HepG2 (cell line): Measurements from ENCODE around the gene BRD3. TPM values are rescaled to one million over a fixed set of nuclear protein-coding genes. Genes with fewer than 3 reads are reported as not detected.

Experiments
- ARNT ChIP-seq: fragments of 450-650 bp; IDR thresholded peaks from 2 replicates; pipeline ENCODE4 v1.6.1; 2017
- DZIP1 ChIP-seq: sonication (generic); formaldehyde crosslinking; IDR thresholded peaks from 2 replicates; pipeline ENCODE4 v1.5.0; 2020; ENCODE audit warnings: mild to moderate bottlenecking, missing genetic modification reagents
- HDAC2 ChIP-seq: sonication (generic); formaldehyde crosslinking; IDR thresholded peaks from 2 replicates; pipeline ENCODE4 v1.4.0; 2020; ENCODE audit warnings: missing genetic modification reagents
- IRX3 ChIP-seq: sonication (generic); formaldehyde crosslinking; IDR thresholded peaks from 2 replicates; pipeline ENCODE4 v1.8.1; 2023; ENCODE audit warnings: mild to moderate bottlenecking, low read depth, missing genetic modification reagents, borderline replicate concordance
- MXI1 ChIP-seq: IDR thresholded peaks from 3 replicates; pipeline ENCODE4 v1.6.1; 2012; ENCODE audit warnings: low read depth, low read length, inconsistent platforms, borderline replicate concordance
- NPAS2 ChIP-seq: sonication (generic); formaldehyde crosslinking; IDR thresholded peaks from 2 replicates; pipeline ENCODE4 v1.8.0; 2022; ENCODE audit warnings: mild to moderate bottlenecking, missing genetic modification reagents, borderline replicate concordance
- SALL1 ChIP-seq: sonication (generic); formaldehyde crosslinking; IDR thresholded peaks from 2 replicates; pipeline ENCODE4 v1.8.0; 2022; ENCODE audit warnings: mild to moderate bottlenecking, missing genetic modification reagents
- SCMH1 ChIP-seq: sonication (generic); formaldehyde crosslinking; IDR thresholded peaks from 2 replicates; pipeline ENCODE4 v1.9.0; 2021; ENCODE audit warnings: missing genetic modification reagents, mild to moderate bottlenecking, borderline replicate concordance
- ZBTB20 ChIP-seq: sonication (generic); formaldehyde crosslinking; IDR thresholded peaks from 2 replicates; pipeline ENCODE4 v1.8.1; 2023; ENCODE audit warnings: missing genetic modification reagents, low read depth, mild to moderate bottlenecking, borderline replicate concordance
- ZNF281 ChIP-seq: sonication (generic); formaldehyde crosslinking; IDR thresholded peaks from 2 replicates; pipeline ENCODE4 v1.4.0; 2020; ENCODE audit warnings: missing genetic modification reagents, borderline replicate concordance
- ZNF547 ChIP-seq: sonication (generic); formaldehyde crosslinking; IDR thresholded peaks from 2 replicates; pipeline ENCODE4 v1.5.1; 2020; ENCODE audit warnings: mild to moderate bottlenecking, missing genetic modification reagents
- polyA plus RNA-seq, 8 experiments: library from polyadenylated mRNA; depleted of rRNA in 3 of 8; stranded (reverse) in 7 of 8; unstranded in 1 of 8; fragments of >200 nt; fragmentation: Illumina TruSeq in 4 of 8; extraction: Trizol in 4 of 8; gene quantifications; 2 replicates each; pipeline versions ENCODE4 v1.2.1 to v1.2.3, GENCODE V29; 2011 to 2016; ENCODE audit warnings: low read depth in 4 of 8, missing spikeins in 1 of 8, mixed read lengths in 1 of 8; ENCODE audit not compliant: insufficient read depth in 1 of 8
- total RNA-seq, 5 experiments: library from RNA; depleted of rRNA; stranded (reverse); fragments of >200 nt; fragmentation: Illumina TruSeq; extraction: Trizol; gene quantifications; 2 replicates each; pipeline ENCODE4 v1.2.3, GENCODE V29; 2016; ENCODE audit warnings: low read depth in 1 of 5
- TF ChIP-seq, protein P1 (sequence below): sonication (generic); formaldehyde crosslinking; IDR thresholded peaks from 2 replicates; pipeline ENCODE4 v1.5.1; 2020; ENCODE audit warnings: mild to moderate bottlenecking, missing genetic modification reagents, borderline replicate concordance
- TF ChIP-seq, protein P2 (sequence below), 2 experiments: fragments of 450-650 bp in 1 of 2; sonication (generic) in 1 of 2; formaldehyde crosslinking; IDR thresholded peaks; 2 replicates each; pipeline versions ENCODE4 v1.5.0 to v1.8.0; 2020 to 2022; ENCODE audit warnings: mild to moderate bottlenecking in 1 of 2, missing genetic modification reagents in 1 of 2
- TF ChIP-seq, protein P3 (sequence below): sonication (generic); formaldehyde crosslinking; IDR thresholded peaks from 2 replicates; pipeline ENCODE4 v1.5.0; 2020; ENCODE audit warnings: missing genetic modification reagents

The BRD3 gene
- total and polyA plus RNA-seq, 2 of the 13 experiments (the other 11 are each of a cell fraction or from before 2014, with no cell fraction given): 5.9 to 12.9 TPM

DNA sequence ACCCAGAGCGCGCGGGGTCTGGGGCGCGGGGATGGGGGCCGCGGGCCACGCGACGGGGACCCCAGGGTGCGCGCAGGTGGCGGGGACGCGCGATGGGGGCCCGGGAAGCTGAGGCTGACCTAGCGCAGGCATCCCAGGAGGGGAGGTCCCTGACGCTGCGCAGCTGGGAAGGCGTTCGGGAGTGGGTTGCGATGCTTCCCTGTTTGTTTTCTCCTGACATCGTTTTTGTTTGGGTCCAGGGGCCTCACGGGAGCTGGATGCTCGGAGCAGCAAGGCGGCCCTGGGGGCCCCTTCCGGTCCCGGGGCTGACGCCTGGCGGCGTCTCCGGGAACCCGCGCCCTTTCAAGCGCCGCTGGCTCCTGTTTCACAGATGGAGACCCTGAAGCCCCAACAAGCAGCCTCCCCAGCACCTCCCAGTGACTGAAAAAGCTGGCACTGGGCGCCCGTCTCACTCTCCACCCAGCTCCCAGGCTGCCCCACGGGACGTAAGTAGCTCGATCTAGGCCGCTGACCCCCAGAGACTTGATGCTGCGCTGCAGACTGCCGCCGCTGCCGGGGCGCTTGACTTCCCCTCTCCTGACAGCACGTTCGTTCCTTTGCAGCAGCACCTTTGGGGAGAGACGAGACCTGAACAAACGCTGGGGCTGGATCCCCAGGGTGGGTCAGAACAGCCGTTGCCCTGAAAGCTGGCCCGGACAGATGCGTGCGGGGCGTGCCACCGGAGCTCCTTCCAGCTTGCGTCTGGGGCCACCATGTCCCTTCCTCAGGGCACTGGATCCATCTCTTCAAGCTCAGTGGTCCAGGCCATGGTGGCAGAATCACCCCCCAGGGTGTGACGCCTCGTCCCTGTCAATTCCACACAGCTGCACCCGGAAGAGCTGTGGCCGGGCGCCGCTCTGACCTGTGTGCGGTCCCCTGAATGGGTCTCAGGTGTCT lies 42.0 kb downstream of the BRD3 start (continued):
- TF ChIP-seq DZIP1 (no peak), ARNT (no peak), ZNF281 (CRISPR knock-in tag) (no peak), ZNF547 (CRISPR knock-in tag) (peak; percentile 32; the same call in 1 of the 2 replicates), ZBTB20 (CRISPR knock-in tag) (no peak), SALL1 (peak; percentile 4; the same call in 1 of the 2 replicates), HDAC2 (no peak), MXI1 (no peak), IRX3 (CRISPR knock-in tag) (no peak), NPAS2 (CRISPR knock-in tag) (no peak), SCMH1 (CRISPR knock-in tag) (no peak)
- TF ChIP-seq, protein P1, sequence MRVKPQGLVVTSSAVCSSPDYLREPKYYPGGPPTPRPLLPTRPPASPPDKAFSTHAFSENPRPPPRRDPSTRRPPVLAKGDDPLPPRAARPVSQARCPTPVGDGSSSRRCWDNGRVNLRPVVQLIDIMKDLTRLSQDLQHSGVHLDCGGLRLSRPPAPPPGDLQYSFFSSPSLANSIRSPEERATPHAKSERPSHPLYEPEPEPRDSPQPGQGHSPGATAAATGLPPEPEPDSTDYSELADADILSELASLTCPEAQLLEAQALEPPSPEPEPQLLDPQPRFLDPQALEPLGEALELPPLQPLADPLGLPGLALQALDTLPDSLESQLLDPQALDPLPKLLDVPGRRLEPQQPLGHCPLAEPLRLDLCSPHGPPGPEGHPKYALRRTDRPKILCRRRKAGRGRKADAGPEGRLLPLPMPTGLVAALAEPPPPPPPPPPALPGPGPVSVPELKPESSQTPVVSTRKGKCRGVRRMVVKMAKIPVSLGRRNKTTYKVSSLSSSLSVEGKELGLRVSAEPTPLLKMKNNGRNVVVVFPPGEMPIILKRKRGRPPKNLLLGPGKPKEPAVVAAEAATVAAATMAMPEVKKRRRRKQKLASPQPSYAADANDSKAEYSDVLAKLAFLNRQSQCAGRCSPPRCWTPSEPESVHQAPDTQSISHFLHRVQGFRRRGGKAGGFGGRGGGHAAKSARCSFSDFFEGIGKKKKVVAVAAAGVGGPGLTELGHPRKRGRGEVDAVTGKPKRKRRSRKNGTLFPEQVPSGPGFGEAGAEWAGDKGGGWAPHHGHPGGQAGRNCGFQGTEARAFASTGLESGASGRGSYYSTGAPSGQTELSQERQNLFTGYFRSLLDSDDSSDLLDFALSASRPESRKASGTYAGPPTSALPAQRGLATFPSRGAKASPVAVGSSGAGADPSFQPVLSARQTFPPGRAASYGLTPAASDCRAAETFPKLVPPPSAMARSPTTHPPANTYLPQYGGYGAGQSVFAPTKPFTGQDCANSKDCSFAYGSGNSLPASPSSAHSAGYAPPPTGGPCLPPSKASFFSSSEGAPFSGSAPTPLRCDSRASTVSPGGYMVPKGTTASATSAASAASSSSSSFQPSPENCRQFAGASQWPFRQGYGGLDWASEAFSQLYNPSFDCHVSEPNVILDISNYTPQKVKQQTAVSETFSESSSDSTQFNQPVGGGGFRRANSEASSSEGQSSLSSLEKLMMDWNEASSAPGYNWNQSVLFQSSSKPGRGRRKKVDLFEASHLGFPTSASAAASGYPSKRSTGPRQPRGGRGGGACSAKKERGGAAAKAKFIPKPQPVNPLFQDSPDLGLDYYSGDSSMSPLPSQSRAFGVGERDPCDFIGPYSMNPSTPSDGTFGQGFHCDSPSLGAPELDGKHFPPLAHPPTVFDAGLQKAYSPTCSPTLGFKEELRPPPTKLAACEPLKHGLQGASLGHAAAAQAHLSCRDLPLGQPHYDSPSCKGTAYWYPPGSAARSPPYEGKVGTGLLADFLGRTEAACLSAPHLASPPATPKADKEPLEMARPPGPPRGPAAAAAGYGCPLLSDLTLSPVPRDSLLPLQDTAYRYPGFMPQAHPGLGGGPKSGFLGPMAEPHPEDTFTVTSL: no peak
- TF ChIP-seq, protein P2, sequence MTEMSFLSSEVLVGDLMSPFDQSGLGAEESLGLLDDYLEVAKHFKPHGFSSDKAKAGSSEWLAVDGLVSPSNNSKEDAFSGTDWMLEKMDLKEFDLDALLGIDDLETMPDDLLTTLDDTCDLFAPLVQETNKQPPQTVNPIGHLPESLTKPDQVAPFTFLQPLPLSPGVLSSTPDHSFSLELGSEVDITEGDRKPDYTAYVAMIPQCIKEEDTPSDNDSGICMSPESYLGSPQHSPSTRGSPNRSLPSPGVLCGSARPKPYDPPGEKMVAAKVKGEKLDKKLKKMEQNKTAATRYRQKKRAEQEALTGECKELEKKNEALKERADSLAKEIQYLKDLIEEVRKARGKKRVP (CRISPR knock-in tag; IDR thresholded peaks at IDR 0.05): no peak
- TF ChIP-seq, protein P3, sequence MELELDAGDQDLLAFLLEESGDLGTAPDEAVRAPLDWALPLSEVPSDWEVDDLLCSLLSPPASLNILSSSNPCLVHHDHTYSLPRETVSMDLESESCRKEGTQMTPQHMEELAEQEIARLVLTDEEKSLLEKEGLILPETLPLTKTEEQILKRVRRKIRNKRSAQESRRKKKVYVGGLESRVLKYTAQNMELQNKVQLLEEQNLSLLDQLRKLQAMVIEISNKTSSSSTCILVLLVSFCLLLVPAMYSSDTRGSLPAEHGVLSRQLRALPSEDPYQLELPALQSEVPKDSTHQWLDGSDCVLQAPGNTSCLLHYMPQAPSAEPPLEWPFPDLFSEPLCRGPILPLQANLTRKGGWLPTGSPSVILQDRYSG: no peak
